Activated CD4-positive, alpha-beta T cell treated with anti-CD3 and anti-CD28 coated beads, Interleukin-2, amount 50 U/mL, for 4 hours (primary cell): ENCODE measurements around the gene CD70.
"Not testable (repeated sequence)": the region's sequence is repeated elsewhere in the genome, so short reads cannot be mapped to it uniquely, and the experiment has no call there.

Source experiments
- DNase-seq, 2 experiments: peaks; one replicate each; pipeline ENCODE4 v3.0.0-alpha.2; 2020

CD70 gene

DNA sequence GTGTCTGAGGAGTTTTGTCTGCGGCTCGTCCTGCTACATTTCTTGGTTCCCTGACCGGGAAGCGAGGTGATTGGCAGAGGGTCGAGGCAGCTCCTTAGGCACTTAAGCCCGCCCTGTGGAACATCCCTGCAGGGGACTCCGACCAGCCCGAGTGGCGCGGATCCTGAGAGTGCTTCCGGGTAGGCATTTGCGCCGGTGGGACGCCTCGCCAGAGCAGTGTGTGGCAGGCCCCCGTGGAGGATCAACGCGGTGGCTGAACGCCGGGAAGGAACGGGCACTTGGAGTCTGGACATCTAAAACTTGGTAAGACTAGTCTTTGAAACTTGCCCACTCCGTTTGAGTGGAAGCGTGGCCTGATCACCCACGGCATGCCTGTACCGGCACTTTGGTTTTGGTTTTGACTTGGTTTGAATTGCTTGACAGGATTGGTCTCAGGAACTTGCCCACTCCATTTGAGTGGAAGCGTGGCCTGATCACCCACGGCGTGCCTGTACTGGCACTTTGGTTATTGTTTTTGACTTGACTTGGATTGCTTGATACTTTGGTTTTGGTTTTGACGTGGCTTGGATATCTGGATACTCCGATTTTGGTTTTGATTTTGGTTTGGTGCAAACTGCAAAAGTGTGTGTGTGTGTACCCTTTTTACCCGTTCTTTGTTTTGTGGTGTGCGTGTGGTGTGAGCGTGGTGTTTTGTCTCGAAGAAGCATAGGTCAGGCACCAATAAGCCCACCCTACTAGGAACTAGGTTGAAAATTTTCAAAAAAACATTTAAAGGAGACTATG, 6.7 kb upstream of the CD70 start:
- DNase-seq, result not testable (repeated sequence)

DNA sequence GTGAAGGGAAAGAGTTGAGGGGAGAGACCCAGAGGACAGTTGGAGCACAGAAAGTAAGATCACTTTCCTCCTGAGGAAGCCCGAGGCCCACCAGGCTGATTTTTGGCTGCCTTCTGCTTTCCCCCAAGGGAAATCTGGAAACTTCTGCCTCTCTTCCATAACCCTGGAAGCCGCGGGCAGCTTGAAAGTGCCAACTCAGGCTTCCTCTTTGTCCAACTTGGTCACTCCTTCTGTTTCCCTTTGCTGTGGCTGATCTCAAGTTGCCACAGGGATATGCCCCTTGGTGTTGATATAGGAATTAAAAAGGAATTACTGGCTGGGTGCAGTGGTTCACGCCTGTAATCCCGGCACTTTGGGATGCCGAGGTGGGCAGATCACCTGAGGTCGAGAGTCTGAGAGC, 5.7 kb upstream of the CD70 start:
- DNase-seq, result no peak

DNA sequence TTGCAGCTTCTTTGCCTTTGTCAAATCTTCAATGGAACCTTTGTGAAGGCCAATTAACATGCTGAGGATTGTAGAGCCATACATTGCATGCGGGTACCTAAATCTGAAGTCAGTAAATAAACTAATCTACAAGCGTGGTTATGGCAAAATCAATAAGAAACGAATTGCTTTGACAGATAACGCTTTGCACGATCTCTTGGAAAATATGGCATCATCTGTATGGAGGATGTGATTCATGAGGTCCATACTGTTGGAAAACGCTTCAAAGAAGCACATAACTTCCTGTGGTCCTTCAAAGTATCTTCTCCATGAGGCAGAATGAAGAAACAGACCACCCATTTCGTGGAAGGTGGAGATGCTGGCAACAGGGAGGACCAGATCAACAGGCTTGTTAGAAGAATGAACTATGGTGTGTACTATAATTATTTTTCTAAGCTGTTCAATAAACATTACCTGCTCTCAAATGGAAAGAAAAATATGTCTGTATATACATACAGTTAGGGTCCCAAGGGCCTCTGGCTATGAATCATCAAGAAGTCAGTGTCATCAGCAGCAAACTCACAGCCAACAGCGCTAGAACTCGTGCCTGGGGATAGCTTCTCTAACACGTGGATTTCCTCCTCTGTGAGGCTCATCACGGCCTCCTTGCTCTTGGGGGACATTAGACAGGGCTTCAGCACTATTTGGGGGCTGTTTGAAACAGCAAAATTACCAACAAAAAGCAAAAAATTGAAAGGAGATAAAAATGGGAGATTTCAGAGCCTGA, 2.9 kb upstream of the CD70 start:
- no peak for DNase-seq

DNA sequence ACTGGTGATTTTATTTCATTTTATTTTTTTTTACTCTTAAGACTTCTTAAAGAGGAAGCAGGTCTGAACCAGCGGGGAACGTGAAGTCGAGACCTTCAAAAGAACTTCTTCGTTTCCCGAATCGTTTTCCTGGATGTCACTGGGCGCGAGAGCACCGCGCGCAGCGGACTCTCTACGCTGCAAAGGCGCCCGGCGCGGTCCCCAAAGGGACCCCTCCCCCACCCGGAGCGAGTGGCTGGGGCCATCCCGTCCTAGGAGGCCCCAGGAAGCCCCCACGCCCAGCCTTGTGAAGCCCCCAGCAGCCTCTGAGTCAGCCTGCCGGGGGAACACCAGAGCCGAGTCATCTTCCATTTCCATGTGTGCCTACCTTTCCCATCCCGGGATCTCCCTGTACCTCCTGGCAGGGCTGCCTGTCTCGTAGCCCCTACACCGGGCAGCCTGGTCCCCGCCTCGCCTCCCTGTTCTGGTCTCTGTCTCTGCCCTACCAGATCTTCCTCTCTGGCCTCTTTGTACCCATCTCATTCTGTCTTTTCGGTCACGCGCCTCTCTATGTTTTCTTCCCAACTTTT, 608 bp downstream of the CD70 start:
- no peak for DNase-seq

DNA sequence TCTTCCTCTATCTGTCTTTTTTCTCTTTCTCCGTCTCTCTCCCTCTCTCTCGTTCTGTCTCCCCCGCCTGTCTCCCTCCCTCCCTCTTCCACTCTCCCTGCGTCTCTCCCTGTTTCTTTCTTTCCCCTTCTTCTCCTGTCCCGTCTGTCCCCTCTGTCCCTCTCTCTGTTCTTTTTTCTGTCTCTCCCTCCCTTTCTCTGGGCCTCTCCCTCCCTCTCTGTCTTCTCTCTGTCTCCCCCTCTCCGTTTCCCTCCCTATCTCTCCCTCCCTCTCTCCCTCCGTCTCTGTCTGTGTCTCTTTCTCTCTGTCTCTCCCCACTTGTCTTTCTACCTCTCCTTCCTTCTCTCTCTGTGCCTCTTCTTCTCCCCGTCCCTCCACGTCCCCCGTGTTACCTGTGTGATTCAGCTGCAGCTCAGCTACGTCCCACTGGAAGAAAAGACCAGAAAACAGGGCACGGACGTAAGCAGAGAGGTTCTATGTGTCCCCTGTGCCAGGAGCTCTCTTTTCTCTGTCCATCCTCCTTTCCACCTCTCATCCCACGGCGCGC, 1.2 kb downstream of the CD70 start:
- DNase-seq, result no peak

DNA sequence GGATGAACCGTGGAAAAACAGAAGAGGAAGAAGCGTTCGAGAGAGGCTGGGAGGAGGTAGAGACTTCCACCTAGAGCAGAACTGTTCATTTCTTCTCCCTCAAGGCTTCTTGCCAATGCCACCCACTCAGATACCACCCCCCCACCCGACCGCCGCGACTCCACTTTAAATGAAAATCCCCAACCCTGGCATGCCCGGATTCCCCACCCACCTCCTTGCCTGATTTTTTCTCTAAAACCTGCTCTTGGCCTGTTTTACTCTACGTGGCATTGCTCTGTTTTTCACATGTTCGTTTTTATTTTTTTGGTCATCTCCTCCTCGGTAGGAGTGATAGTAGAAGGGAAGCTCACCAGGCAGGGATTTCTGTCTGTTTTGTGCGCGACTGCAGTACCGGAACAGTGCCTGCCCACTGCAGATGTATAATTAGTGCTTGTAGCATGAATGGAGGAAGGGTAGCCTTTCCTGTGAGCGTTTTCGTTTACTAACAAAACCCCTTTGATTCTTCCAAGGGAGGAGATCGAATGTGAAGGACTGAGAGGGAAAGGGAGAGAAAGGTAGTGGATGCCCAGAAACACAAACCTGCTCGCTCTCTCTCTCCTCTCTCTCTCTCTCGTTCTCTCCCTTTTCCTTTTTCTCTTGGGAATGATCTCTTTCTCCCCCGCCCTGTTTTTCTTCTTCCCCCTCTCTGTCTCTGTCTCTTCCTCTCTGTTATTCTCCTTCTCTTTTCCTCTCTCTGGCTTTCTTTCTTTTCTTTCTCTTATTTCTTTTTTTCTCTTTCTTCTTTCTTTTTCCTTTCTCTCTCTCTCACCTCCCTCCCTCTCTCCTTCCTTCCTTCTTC, 2.2 kb downstream of the CD70 start:
- DNase-seq, result no peak

DNA sequence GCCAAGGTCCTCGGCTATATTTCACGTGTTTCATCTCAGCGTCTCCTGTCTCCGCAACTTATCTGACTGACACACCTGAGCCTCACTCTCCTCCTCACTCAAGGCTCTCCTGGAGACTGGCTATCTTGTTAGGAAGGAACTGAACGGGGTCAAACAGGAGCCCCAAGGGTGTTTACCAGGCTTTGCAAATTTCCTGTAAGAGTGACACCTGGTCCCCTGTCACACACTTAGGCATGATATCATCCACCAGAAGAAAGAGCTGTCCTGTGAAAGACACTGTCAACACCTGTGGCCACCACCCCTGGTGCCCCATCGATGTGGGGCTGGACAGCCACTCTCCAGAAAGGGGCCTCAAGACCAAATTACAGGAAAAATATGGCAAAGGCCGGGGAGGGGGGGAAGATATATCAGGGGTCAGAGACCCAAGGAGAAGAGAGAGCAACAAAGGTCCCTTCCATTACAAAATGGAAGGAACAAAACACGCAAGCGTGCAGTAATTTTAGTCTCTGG, 2.9 kb downstream of the CD70 start:
- DNase-seq, result no peak

DNA sequence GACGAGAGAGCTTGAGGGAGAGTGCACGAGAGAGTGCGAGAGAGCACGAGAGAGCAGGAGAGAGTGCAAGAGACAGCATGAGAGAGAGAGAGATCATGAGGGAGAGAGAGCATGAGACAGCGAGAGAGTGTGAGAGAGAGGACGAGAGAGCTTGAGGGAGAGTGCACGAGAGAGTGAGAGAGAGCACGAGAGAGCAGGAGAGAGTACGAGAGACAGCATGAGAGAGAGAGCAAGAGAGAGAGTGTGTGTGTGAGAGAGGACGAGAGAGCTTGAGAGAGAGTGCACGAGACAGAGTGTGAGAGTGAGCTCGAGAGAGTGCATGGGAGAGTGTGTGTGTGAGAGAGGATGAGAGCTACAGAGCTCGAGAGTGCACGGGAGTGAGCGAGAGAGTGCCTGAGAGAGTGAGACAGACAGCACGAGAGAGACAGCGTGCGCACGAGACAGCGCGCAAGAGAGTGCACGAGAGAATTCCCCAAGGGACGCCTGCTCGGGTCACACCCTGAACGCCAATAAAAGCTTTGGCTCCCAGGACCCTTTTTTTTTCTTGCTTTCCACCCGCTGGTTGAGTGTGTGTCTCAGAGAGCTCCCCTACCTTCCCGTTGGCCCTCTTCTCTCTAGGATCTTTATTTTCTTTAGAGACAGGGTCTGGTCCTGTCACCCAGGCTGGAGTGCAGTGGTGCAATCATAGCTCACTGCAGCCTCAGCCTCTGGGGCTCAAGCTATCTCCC, 3.7 kb downstream of the CD70 start:
- no peak for DNase-seq

DNA sequence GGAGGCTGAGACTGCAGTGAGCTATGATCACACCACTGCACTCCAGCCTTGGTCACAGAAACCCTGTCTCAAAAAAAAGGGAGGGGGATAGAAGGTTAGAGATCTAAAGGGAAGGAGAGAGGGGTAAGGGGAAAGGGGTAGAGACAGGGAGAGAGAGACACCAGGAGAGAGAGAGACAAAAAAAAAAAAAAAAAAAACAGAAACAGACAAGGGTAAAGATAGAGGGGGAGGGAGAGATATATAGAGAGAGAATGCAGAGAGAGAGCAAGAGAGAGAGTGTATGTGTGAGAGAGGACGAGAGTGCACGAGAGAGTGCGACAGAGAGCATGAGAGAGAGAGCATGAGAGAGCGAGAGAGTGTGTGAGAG, 4.2 kb downstream of the CD70 start:
- no peak for DNase-seq

DNA sequence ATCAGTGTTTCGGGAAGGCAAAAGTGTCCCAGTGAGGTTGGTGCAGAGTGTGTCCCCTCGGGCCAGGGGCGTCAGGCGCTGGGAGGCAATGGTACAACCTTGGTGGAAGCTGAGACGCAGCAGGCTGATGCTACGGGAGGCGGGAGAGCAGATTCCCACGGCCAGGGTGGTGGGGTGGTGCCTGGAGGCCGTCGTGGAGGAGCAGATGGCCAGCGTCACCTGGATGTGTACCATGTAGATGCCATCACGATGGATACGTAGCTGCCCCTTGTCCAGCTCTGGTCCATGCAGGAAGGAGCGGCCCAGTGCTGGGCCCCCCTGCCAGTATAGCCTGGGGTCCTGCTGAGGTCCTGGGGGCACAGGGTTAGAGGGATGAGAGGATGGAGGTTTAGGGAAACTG, 4.9 kb downstream of the CD70 start:
- no peak for DNase-seq

DNA sequence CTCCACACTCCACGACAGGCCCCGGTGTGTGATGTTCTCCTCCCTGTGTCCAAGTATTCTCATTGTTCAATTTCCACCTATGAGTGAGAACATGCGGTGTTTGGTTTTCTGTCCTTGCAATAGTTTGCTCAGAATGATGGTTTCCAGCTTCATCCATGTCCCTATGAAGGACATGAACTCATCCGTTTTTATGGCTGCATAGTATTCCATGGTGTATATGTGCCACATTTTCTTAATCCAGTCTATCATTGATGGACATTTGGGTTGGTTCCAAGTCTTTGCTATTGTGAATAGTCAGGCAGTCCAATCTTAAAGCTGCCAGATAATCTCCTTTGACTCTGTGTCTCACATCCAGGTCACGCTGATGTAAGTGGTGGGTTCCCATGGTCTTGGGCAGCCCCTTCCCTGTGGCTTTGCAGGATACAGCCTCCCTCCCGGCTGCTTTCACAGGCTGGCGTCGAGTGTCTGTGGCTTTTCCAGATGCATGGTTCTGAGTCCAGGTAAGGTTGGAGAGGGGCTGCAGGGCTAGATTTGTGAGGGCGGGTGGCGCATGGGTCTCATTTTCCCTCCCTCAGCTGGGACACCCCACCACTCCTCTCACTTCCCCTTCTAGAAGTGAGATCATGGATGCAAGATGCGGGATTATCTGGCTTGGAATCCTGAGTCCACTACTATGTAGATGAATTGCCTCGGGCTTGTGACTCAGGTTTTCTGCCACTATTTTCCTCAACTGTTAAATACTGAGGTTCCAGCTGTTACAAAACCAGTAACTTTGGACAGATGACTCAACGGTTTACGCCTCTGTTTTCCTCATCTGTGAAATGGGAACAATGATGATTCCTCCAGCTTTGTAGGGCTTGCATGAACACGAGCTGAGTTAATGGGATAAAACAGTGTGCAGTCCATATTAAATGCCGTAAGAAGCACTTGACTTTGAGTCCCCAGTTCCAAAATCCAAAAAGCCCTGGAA, 8.2 kb downstream of the CD70 start:
- DNase-seq, result not testable (repeated sequence)

DNA sequence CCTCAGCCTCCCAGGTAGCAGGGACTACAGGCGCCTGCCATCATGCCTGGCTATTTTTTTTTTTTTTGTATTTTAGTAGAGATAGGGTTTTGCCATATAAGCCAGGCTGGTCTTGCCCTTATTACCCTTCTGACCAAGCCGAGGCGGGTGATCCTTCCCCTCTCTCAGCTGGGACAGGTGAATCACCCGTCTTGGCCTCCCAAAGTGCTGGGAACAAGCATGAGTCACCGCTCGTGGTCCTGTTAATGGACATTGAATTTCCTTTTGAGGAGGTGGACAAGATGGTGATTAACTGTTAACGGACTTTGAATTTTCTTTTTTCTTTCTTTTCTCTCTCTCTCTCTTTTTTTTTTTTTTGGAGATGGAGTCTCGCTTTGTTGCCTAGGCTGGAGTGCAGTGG, 10.6 kb downstream of the CD70 start:
- no peak for DNase-seq

DNA sequence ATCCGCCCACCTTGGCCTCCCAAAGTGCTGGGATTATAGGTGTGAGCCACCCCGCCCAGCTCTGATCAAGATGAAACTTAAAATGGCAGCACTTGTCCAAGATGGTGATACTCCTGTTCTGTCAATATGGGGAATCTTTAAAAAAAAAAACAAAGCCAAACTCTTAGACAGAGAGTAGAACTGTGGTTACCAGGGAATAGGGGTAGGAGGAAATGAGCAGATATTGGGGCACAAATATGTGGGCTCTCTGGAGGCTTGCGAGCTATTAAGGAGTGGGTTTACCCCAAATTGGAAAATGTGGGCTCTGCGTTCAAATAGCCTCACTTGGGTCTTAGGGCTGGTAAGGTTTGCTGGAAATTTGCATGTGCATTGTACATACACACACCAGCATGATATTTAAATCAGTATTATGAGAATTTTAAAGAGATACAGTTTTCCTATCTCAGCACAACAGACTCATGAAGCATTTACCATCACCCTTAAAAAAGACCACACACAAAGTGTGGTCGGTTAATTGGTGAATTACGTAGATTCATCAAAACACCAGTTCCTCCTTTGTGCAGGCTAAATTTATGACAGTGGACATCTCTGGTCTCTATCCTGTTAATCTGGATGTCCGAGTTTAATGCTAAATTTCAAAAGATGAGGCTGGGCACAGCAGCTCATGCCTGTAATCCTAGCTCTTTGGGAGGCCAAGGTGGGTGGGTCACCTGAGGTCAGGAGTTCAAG, 11.3 kb downstream of the CD70 start:
- no peak for DNase-seq

DNA sequence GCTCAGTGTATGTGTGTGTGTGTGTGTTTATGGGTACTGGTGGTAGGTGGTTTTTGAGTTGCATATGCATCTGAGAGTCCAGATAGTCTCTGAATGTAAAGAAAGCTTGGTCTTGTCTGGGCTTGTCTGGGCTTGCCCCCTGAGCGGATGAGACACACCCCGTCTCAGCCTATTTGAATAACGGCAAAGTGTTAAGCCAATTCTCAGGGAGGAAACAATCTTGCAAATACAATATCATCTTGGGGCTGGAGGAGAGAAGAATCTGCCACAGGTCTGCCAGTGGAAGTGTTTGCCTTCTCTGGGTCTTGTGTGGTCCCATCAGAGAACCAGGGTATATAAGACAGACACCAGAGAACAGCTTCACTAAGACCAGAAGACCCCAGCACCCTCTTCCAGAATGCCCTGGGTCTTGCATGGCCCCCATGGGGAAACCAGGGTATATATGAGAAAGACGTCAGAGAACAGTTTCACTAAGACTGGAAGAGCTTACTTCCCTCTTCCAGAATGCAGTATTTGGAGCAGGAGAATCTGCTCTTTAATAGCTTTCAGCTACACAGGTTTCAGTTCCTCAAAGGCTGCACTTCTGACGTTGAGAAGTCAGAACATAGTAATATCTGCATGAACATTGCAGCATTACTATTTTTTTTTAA, 13.3 kb downstream of the CD70 start:
- DNase-seq, result no peak

DNA sequence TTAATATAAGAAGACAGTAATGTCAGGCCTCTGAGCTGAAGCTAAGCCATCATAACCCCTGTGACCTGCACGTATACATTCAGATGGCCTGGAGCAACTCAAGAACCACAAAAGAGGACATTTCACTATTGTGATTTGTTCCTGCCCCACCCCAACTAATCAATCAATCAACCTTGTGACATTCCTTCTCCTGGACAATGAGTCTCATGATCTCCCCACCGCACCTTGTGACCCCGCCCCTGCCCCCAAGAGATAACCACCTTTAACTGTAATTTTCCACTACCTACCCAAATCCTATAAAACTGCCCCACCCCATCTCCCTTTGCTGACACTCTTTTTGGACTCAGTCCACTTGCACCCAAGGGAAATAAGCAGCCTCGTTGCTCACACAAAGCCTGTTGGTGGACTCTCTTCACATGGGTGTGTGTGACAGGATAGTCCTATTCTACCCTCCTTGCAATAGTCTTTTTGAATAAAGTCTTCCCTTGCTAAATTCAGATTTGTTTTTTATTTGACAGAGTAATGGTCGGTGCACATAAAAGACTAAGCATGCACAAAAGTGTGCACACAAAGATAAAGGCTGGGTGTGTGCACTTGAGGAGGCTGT, 14.0 kb downstream of the CD70 start:
- DNase-seq, result no peak

DNA sequence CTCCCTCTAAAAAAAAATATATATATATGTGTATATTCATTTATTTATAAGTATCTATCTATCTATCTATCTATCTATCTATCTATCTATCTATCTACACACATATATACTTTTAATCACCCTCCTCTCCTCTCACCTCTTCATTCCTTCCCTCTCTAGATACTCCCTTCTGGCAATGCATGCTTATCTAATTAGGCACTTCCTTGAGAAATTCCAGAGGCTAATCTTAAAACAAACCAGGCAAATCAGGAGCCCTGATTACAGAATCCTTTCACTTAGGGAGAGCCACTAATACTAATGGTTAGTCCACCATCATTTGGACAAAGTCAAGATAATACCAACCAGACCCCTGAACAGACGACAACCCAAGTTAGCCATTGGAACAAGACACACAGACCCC, 17.6 kb downstream of the CD70 start:
- DNase-seq, result no peak

DNA sequence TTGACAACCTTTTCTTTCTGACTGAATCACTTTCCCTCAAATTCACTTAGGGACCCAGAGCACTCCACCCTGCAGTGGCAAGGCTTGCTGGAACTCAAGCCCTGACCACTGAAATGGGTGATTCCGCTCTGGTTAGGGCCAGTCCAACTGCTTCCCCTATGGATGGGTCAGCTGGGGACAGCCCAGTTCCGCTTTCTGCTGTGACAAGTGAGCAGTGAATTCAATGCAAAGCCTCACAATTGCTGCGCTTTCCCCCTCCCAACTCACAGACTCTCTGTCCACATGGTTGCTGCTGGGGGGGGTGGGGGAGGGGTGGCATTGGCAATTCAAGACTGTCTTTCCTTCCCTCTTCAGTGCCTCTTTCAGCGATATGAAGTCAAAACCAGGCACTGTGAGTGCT, 18.7 kb downstream of the CD70 start:
- DNase-seq, result no peak

DNA sequence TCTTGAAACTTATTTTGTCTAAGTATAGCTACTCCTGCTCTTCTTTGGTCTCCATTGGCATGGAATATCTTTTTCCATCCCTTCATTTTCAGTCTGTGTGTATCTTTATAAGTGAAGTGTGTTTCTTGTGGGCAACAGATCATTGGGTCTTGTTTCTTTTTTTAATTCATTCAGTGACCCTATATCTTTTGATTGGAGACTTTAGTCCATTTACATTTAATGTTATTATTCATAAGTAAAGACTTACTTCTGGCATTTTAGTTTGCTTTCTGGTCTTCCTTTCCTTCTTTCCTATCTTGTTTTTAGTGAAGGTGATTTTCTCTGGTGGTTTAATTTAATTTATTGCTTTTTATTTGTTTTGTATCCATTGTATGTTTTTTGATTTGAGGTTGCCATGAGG, 19.8 kb downstream of the CD70 start:
- no peak for DNase-seq

DNA sequence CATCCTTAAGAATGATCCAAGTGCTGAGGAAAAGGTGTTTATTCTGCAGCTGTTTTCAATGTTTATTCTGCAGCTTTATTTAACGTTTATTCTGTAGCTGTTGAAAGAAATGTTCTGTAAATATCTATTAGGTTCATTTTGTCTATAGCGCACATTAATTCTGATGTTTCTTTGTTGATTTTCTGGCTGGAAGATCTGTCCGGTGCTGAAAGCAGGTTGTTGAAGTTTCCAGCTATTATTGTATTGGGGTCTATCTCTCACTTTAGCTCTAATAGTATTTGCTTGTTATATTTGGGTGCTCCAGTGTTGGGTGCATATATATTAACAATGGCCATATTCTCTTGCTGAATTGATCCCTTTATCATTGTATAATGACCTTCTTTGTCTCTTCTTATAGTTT, 20.2 kb downstream of the CD70 start:
- no peak for DNase-seq
